Measurements from ENCODE around the gene HOXA13. TPM values are rescaled to one million over a fixed set of nuclear protein-coding genes. Genes with fewer than 3 reads are reported as not detected.
A peak's percentile ranks its signal among the peaks of the same experiment; 100 is the strongest.

The HOXA13 gene
- total RNA-seq, 4 donors from 2014 or later, result 0.63 to 1.5 (median 0.72) TPM

GRCh38 chr7:27191161-27191731, 8.6 kb downstream of the HOXA13 start:
- WGBS, 2 donors, result 49 to 67% methylated on average over 15 of the region's 15 CpGs
- Histone ChIP-seq H3K4me3 (peak overlapping the region in 1 of 4 donors; percentile 43), H3K27ac (peak overlapping the region in 1 of 4 donors; percentile 87), H3K4me1 (peaks cover 0 to 42% (median 29%) of the 10 kb centered on the region in 4 donors), H3K9me3 (no peaks in the 10 kb centered on the region), H3K27me3 (peaks cover 0 to 94% of the 10 kb centered on the region in 2 donors), H3K36me3 (no peaks in the 10 kb centered on the region)
- no peak for TF ChIP-seq CTCF (IDR thresholded peaks at IDR 0.05)
- TF ChIP-seq EP300 (IDR thresholded peaks at IDR 0.05), result no peak
- no peak for TF ChIP-seq POLR2A (IDR thresholded peaks at IDR 0.05)
- peak in 1 of 2 donors; percentile 11 for DNase-seq (ENCODE audit: low spot score in 2 of 2)

- H3K4me1 ChIP-seq, result peaks cover 0 to 53% (median 32%) of the 10 kb centered on the region in 4 donors
- 56 to 73% methylated on average over 7 of the region's 7 CpGs for WGBS, 2 donors
- H3K27ac ChIP-seq, result peak overlapping the region in 1 of 4 donors; percentile 87
- no peak for DNase-seq (ENCODE audit: low spot score in 2 of 2)
- H3K27me3 ChIP-seq, result peaks cover 0 to 97% of the 10 kb centered on the region in 2 donors
- H3K36me3 ChIP-seq, result no peaks in the 10 kb centered on the region
- no peak overlapping the region for H3K4me3 ChIP-seq
- no peaks in the 10 kb centered on the region for H3K9me3 ChIP-seq
- TF ChIP-seq POLR2A (IDR thresholded peaks at IDR 0.05) (no peak), CTCF (IDR thresholded peaks at IDR 0.05) (no peak), EP300 (IDR thresholded peaks at IDR 0.05) (no peak)
Observed at GRCh38 chr7:27189997-27190748, 9.7 kb downstream of the HOXA13 start.

- Histone ChIP-seq H3K9me3 (no peaks in the 10 kb centered on the region), H3K4me1 (peaks cover 0 to 60% (median 37%) of the 10 kb centered on the region in 4 donors), H3K36me3 (no peaks in the 10 kb centered on the region), H3K27ac (peak overlapping the region in 2 of 4 donors; percentile 54 to 87), H3K27me3 (peaks cover 0 to 96% of the 10 kb centered on the region in 2 donors), H3K4me3 (peak overlapping the region in 1 of 4 donors; percentile 24)
- TF ChIP-seq CTCF (IDR thresholded peaks at IDR 0.05) (no peak), EP300 (IDR thresholded peaks at IDR 0.05) (no peak), POLR2A (IDR thresholded peaks at IDR 0.05) (no peak)
- peak in 1 of 2 donors; percentile 19 for DNase-seq (ENCODE audit: low spot score in 2 of 2)
- WGBS, 2 donors, result 23 to 63% methylated on average over 2 to 9 of the region's 22 CpGs
Observed at GRCh38 chr7:27189295-27189996, 10.4 kb downstream of the HOXA13 start.

GRCh38 chr7:27188386-27189294, 11.3 kb downstream of the HOXA13 start:
- Histone ChIP-seq H3K27me3 (peaks cover 0 to 95% of the 10 kb centered on the region in 2 donors), H3K27ac (peak overlapping the region in 2 of 4 donors; percentile 54 to 87), H3K9me3 (no peaks in the 10 kb centered on the region), H3K4me3 (peak overlapping the region; percentile 4 to 27 (median 20)), H3K36me3 (no peaks in the 10 kb centered on the region), H3K4me1 (peaks cover 0 to 65% (median 44%) of the 10 kb centered on the region in 4 donors)
- TF ChIP-seq EP300 (IDR thresholded peaks at IDR 0.05), result no peak
- no peak for TF ChIP-seq CTCF (IDR thresholded peaks at IDR 0.05)
- TF ChIP-seq POLR2A (IDR thresholded peaks at IDR 0.05), result no peak
- 10 to 18% methylated on average over 43 to 46 of the region's 49 CpGs for WGBS, 2 donors
- peak in 1 of 2 donors; percentile 31 for DNase-seq (ENCODE audit: low spot score in 2 of 2)

All from tibial nerve (tissue), 4 donors.